VCaP (cell line): Measurements from ENCODE around the gene FUT7.

Experiments used
- H3K27ac ChIP-seq: fragments of 450-650 bp; 2 replicates; pipeline ENCODE4 v1.5.1; 2017
- TF ChIP-seq, protein P1 (sequence below): fragments of 450-650 bp; conservative IDR thresholded peaks from 2 replicates; pipeline ENCODE4 v1.5.1; 2017; ENCODE audit warnings: mild to moderate bottlenecking, moderate library complexity

The FUT7 gene

GRCh38 chr9:137044037-137044436 is 12.1 kb upstream of the FUT7 start:
- TF ChIP-seq, protein P1, sequence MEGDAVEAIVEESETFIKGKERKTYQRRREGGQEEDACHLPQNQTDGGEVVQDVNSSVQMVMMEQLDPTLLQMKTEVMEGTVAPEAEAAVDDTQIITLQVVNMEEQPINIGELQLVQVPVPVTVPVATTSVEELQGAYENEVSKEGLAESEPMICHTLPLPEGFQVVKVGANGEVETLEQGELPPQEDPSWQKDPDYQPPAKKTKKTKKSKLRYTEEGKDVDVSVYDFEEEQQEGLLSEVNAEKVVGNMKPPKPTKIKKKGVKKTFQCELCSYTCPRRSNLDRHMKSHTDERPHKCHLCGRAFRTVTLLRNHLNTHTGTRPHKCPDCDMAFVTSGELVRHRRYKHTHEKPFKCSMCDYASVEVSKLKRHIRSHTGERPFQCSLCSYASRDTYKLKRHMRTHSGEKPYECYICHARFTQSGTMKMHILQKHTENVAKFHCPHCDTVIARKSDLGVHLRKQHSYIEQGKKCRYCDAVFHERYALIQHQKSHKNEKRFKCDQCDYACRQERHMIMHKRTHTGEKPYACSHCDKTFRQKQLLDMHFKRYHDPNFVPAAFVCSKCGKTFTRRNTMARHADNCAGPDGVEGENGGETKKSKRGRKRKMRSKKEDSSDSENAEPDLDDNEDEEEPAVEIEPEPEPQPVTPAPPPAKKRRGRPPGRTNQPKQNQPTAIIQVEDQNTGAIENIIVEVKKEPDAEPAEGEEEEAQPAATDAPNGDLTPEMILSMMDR: no peak
- H3K27ac ChIP-seq: peak overlapping the region; percentile 99

DNA sequence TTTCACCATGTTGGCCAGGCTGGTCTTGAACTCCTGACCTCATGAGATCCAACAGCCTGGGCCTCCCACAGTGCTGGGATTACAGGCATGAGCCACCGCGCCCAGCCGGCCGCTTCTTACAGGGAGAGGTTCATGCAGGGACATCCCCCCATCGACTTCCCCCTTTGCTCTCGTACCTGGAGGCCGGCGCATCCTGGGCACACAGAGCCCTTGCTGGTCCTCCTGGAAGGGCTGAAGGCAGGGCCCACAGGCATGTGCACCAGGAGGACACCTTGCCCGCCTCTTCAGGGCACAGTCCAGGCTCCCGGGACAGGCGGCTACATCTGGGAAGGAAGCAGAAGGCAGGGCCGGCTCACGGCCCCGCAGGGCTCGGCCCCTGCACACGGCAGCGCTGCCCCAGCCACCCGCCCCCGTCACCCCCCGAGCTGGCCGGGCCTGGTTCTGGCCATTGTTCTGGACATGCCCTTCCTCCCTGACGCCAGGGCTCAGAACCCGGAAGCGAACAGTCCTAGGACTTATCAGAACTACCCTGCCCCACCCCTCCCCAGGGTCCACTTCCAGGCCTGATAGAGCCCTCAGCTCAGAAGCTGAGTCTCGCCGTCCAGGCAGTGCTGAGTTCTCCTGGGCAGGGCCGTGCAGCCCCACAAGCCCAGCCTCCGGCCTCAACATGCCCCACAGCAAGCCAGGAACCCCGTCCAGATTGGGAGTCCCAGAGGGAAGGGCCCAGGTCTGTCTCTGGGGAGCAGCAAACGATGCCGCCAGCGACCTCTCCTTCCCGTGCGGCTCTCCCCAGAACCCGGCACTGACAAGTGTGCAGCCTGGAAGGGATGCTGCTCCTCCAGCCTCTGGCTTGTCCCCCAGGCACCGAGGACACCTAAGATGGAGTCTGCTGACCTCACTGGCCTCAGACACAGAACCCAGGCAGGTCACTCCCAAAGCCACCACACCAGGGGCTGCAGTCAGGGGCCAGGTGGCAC is 11.2 kb upstream of the FUT7 start:
- H3K27ac ChIP-seq: peak overlapping the region; percentile 99
- TF ChIP-seq, protein P1: no peak

- peak overlapping the region; percentile 11; the same call in 1 of the 2 replicates for H3K27ac ChIP-seq
- TF ChIP-seq, protein P1: no peak
Observed at GRCh38 chr9:137041124-137041523, 9.2 kb upstream of the FUT7 start.

- TF ChIP-seq, protein P1: no peak
- H3K27ac ChIP-seq: peak overlapping the region; percentile 11; the same call in 1 of the 2 replicates
Observed at GRCh38 chr9:137040568-137040967, 8.7 kb upstream of the FUT7 start.

DNA sequence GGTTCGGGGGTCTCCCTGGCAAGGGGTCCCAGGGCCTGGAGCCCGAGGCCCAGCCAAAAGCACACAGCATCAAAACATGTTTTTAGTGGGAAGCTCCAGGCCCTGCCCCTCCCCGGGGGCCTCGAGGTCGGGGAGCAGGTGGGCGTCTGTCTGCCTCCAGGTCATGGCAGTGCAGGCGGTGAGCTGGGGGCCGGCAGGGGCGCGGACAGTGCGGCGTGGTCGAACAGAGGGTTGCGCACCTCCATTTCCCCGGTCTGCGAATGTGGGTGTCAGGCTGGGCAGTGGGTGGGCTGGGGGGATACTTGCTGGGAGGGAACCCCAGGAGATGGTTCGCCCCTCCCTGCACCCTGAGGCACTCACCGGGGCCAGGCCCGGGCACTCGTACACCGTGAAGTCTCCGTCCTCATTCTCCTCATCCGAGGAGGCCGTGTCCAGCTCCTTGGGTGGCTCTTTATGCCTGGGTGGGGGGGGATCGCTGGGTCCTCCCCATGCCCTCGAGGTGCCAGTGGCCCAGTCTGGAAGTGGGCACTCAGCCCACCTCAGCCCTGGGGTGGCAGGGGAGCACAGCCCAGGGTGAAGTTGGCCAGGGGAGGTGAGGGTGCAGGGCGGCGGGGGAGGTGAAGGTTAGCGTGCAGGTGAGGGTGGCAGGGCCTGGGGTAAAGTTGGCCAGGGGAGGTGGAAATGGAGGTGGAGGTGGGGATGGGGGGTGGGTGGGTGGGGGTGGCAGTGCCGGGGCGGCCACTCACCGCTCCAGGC is 7.9 kb upstream of the FUT7 start:
- TF ChIP-seq, protein P1: no peak
- H3K27ac ChIP-seq: no peak overlapping the region

- TF ChIP-seq, protein P1: no peak
- no peak overlapping the region for H3K27ac ChIP-seq
Observed at GRCh38 chr9:137038916-137039315, 7.0 kb upstream of the FUT7 start.

DNA sequence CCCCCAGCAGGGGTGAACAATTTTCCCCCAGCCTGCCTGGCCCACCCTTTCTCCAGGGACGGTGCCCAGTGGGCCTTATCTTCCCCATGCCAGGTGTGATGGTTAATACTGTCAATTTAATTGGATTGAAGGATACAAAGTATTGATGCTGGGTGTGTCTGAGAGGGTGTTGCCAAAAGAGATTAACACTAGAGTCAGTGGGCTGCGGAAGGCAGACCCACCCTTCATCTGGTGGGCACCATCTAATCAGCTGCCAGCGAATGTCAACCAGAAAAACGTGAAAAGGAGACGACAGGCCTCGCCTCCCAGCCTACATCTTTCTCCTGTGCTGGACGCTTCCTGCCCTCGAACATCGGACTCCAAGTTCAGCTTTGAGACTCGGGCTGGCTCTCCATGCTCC is 5.6 kb upstream of the FUT7 start:
- TF ChIP-seq, protein P1: no peak
- peak overlapping the region; percentile 91; the same call in 1 of the 2 replicates for H3K27ac ChIP-seq
